Measurements from ENCODE around the gene CXorf58.
"Not testable (repeated sequence)": the region's sequence is repeated elsewhere in the genome, so short reads cannot be mapped to it uniquely, and the experiment has no call there.

Gene CXorf58

DNA sequence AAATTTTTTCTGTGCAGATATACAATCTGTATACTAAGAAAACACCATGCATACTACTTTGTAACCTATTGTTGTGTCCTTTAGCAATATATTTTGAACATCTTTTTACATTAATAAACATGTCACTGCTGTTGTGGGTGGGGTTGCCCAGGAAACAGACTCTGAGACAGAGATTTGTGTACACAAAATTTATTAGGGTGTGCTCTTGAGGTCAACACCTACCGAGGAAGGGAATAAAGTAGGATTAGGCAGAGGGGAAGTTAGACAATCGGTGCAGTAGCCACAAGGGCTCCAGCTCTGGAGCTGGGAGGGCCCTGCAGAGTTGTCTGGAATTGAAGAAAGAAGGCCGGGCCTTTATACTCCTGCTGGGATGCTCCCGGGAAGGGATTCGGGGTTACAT, 56.4 kb downstream of the CXorf58 start:
- Histone ChIP-seq H3K4me1 (ENCODE audit: insufficient read depth, poor library complexity, severe bottlenecking) (no peaks in the 10 kb centered on the region), H3K36me3 (ENCODE audit: low read depth) (no peaks in the 10 kb centered on the region), H3K9me3 (ENCODE audit: severe bottlenecking) (no peaks in the 10 kb centered on the region), H3K27ac (ENCODE audit: poor library complexity, severe bottlenecking) (no peak overlapping the region), H3K27me3 (ENCODE audit: insufficient read depth, poor library complexity, severe bottlenecking) (no peaks in the 10 kb centered on the region), H3K4me3 (ENCODE audit: severe bottlenecking) (no peak overlapping the region)
- ATAC-seq (ENCODE audit: low read depth) (no peak), DNase-seq (ENCODE audit: low spot score) (no peak)
- TF ChIP-seq, protein P1, sequence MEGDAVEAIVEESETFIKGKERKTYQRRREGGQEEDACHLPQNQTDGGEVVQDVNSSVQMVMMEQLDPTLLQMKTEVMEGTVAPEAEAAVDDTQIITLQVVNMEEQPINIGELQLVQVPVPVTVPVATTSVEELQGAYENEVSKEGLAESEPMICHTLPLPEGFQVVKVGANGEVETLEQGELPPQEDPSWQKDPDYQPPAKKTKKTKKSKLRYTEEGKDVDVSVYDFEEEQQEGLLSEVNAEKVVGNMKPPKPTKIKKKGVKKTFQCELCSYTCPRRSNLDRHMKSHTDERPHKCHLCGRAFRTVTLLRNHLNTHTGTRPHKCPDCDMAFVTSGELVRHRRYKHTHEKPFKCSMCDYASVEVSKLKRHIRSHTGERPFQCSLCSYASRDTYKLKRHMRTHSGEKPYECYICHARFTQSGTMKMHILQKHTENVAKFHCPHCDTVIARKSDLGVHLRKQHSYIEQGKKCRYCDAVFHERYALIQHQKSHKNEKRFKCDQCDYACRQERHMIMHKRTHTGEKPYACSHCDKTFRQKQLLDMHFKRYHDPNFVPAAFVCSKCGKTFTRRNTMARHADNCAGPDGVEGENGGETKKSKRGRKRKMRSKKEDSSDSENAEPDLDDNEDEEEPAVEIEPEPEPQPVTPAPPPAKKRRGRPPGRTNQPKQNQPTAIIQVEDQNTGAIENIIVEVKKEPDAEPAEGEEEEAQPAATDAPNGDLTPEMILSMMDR (IDR thresholded peaks at IDR 0.05; ENCODE audit: poor library complexity, severe bottlenecking), result no peak

DNA sequence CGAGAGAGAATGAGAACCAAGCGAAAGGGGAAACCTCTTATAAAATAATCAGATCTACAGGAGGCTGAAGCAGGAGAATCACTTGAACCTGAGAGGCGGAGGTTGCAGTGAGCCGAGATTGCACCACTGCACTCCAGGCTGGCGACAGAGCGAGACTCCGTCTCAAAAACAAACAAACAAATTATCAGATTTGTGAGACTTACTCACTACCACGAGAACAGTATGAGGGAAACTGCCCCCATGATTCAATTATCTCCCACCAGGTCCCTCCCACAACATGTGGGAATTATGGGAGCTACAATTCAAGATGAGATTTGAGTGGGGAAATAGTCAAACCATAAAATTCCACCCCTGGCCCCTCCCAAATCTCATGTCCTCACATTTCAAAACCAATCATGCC, 57.8 kb downstream of the CXorf58 start:
- H3K4me1 ChIP-seq (ENCODE audit: insufficient read depth, poor library complexity, severe bottlenecking); H3K27me3 ChIP-seq (ENCODE audit: insufficient read depth, poor library complexity, severe bottlenecking); ATAC-seq (ENCODE audit: low read depth); DNase-seq (ENCODE audit: low spot score); H3K4me3 ChIP-seq (ENCODE audit: severe bottlenecking); H3K9me3 ChIP-seq (ENCODE audit: severe bottlenecking); H3K27ac ChIP-seq (ENCODE audit: poor library complexity, severe bottlenecking); H3K36me3 ChIP-seq (ENCODE audit: low read depth): not testable (repeated sequence)

DNA sequence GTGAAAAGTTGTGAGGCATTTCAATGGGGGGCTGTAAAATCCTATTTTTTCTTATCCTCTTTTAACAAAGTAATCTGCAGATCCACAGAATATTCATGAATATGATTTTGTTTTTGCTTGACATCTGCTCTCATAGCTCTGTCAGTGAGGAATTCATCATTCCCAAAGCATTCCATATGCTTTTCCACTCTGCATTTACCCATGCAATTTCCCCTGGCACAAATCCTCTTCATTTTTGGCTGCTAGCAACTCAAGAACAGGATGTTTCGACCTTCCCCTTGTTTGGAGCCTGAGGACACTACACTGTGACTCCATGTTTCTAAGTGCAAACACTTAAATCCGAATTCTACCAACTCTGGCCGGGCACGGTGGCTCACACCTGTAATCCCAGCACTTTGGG, 70.7 kb downstream of the CXorf58 start:
- no peak for DNase-seq (ENCODE audit: low spot score)
- no peaks in the 10 kb centered on the region for H3K9me3 ChIP-seq (ENCODE audit: severe bottlenecking)
- TF ChIP-seq, protein P1 (IDR thresholded peaks at IDR 0.05; ENCODE audit: poor library complexity, severe bottlenecking), result no peak
- H3K27ac ChIP-seq (ENCODE audit: poor library complexity, severe bottlenecking), result no peak overlapping the region
- H3K4me3 ChIP-seq (ENCODE audit: severe bottlenecking), result no peak overlapping the region
- H3K27me3 ChIP-seq (ENCODE audit: insufficient read depth, poor library complexity, severe bottlenecking), result no peaks in the 10 kb centered on the region
- no peak for ATAC-seq (ENCODE audit: low read depth)
- H3K36me3 ChIP-seq (ENCODE audit: low read depth), result no peaks in the 10 kb centered on the region
- H3K4me1 ChIP-seq (ENCODE audit: insufficient read depth, poor library complexity, severe bottlenecking), result no peaks in the 10 kb centered on the region

DNA sequence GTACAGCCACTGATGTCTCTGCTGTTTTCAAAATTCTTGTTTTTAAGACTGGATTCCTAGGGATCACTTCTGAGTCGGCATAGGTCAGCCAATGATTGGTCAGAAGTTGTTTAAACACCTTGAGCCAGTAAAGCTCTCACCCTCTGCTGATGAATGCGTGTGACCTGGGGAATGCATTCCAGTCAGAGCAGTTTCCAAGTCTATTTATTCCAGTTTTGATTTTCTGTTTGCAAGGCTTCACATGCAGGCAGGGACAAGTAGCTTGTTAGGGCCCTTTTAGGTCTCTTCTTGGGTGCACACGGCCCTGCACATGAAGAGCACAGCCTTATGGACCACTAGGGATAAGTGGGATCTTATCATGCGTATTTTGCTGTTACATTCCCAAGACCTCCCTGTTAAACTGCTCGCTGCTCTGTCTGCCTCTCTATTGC, 72.2 kb downstream of the CXorf58 start:
- TF ChIP-seq, protein P1 (IDR thresholded peaks at IDR 0.05; ENCODE audit: poor library complexity, severe bottlenecking), result no peak
- no peak overlapping the region for H3K4me3 ChIP-seq (ENCODE audit: severe bottlenecking)
- H3K36me3 ChIP-seq (ENCODE audit: low read depth), result no peaks in the 10 kb centered on the region
- H3K9me3 ChIP-seq (ENCODE audit: severe bottlenecking), result no peaks in the 10 kb centered on the region
- ATAC-seq (ENCODE audit: low read depth), result no peak
- DNase-seq (ENCODE audit: low spot score), result no peak
- H3K27ac ChIP-seq (ENCODE audit: poor library complexity, severe bottlenecking), result no peak overlapping the region
- no peaks in the 10 kb centered on the region for H3K4me1 ChIP-seq (ENCODE audit: insufficient read depth, poor library complexity, severe bottlenecking)
- no peaks in the 10 kb centered on the region for H3K27me3 ChIP-seq (ENCODE audit: insufficient read depth, poor library complexity, severe bottlenecking)

DNA sequence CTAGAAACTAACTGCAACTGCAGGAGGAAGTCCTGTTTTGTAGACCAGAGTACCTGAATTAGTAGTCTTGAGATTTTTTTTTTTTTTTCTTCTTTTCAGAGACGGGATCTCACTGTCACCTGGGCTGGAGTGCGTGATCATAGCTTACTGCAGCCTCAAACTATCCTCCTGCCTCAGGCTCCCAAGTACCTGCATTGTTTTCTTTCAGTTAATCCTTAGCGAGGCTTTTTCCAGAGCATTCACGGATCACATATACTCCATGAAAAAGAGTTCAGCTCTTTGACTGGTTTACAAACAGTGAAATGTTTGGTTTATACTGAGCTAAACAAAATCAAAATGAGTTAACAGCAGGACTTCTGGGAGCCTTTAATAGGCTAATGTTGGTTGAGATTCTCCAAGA, 73.4 kb downstream of the CXorf58 start:
- Histone ChIP-seq H3K9me3 (ENCODE audit: severe bottlenecking) (no peaks in the 10 kb centered on the region), H3K27me3 (ENCODE audit: insufficient read depth, poor library complexity, severe bottlenecking) (no peaks in the 10 kb centered on the region), H3K27ac (ENCODE audit: poor library complexity, severe bottlenecking) (no peak overlapping the region), H3K4me1 (ENCODE audit: insufficient read depth, poor library complexity, severe bottlenecking) (no peaks in the 10 kb centered on the region), H3K36me3 (ENCODE audit: low read depth) (no peaks in the 10 kb centered on the region; the same call in 1 of the 2 replicates), H3K4me3 (ENCODE audit: severe bottlenecking) (no peak overlapping the region)
- ATAC-seq (ENCODE audit: low read depth), result no peak
- no peak for DNase-seq (ENCODE audit: low spot score)
- TF ChIP-seq, protein P1 (IDR thresholded peaks at IDR 0.05; ENCODE audit: poor library complexity, severe bottlenecking), result no peak

All from RWPE2 (cell line).